Activated T-helper 1 cell treated with anti-CD3 and anti-CD28 coated beads, Interleukin-12 subunit alpha, Interleukin-12 subunit beta, Interleukin-2, Interleukin-4 antibody, amounts not matched to agents 30 ng/mL and 10 ng/mL and 1 ng/mL, durations not matched to agents 14 hours and 24 hours and 36 hours (primary cell): ENCODE data around the gene HECTD3. TPM values are rescaled to one million over a fixed set of nuclear protein-coding genes. Genes with fewer than 3 reads are reported as not detected.

Experiments
- DNase-seq: peaks from one replicate; pipeline ENCODE4 v3.0.0; 2021; ENCODE audit warnings: low spot score
- H3K27ac Mint-ChIP-seq: one replicate; pipeline ENCODE4 v1.8.0; 2021; ENCODE audit warnings: mild to moderate bottlenecking, mixed read lengths
- H3K27me3 Mint-ChIP-seq: one replicate; pipeline ENCODE4 v1.8.0; 2022; ENCODE audit warnings: mild to moderate bottlenecking, moderate library complexity, mixed read lengths; ENCODE audit not compliant: insufficient read depth
- H3K36me3 Mint-ChIP-seq: one replicate; pipeline ENCODE4 v1.8.0; 2021; ENCODE audit warnings: low read depth, mixed read lengths
- H3K4me1 Mint-ChIP-seq: one replicate; pipeline ENCODE4 v1.8.0; 2021; ENCODE audit warnings: low read depth, mixed read lengths
- H3K4me3 Mint-ChIP-seq: one replicate; pipeline ENCODE4 v1.8.0; 2021; ENCODE audit warnings: mild to moderate bottlenecking, moderate library complexity, mixed read lengths
- H3K9me3 Mint-ChIP-seq: one replicate; pipeline ENCODE4 v1.8.0; 2021; ENCODE audit warnings: mixed read lengths
- intact Hi-C: fragments of 100-400 bp; cut with micrococcal nuclease; formaldehyde crosslinking; loops from one replicate; pipeline ENCODE4 v1.15.1; 2024
- total RNA-seq: library from RNA; stranded (reverse); gene quantifications from 2 replicates; pipeline ENCODE4 v1.2.3, GENCODE V29; 2022

Gene HECTD3
- 22.2 and 23.5 TPM in 2 replicates for total RNA-seq

- H3K27me3 Mint-ChIP-seq, result no peaks in the 10 kb centered on the region
- peak within 1 kb of the TSS; percentile 89 for H3K4me3 Mint-ChIP-seq
- peaks cover 58% of the 10 kb centered on the region for H3K4me1 Mint-ChIP-seq
- DNase-seq, result peak; percentile 72
- peak within 1 kb of the TSS; percentile 90 for H3K27ac Mint-ChIP-seq
- no peaks in the 10 kb centered on the region for H3K9me3 Mint-ChIP-seq
- intact Hi-C loops, result loop anchor here (1.0 to 5.0 kb wide), 6 partner anchors 25 to 1236 kb away; partner anchors contain the start of genes EIF2B3, ERI3, IPP and RAD54L
- H3K36me3 Mint-ChIP-seq, result peaks cover 19% of the 10 kb centered on the region
These were observed at the start of gene HECTD3 for GRCh38 chr1:45010855-45011811. Gene HECTD3 (minus strand): TSS chr1:45011324. CDS start chr1:45011257, 67 bp downstream.

DNA sequence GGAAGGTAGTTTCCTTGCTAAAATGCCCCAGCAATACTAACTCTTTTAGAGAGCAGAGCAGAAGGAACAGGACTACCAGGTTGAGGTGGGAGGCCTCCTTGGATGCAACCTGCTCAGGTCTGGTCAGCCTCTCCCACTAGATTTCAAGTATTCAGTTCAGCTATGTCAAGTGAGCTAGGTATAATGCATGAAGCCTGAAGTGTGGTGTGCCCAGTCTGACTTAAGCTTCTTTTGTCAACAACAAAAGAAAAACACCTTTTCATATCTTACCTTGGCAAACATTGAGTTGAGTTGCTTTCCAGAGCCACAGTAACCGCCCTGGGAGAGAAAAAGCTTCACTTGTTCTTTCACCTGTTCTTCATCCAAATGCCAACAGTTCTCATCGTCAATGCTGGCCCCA lies 48.7 kb upstream of the HECTD3 start:
- H3K4me3 Mint-ChIP-seq, result no peak overlapping the region
- intact Hi-C loops, result no loop called here
- H3K27ac Mint-ChIP-seq, result no peak overlapping the region
- H3K27me3 Mint-ChIP-seq, result no peaks in the 10 kb centered on the region
- no peak for DNase-seq
- H3K9me3 Mint-ChIP-seq, result no peaks in the 10 kb centered on the region
- no peaks in the 10 kb centered on the region for H3K36me3 Mint-ChIP-seq
- H3K4me1 Mint-ChIP-seq, result no peaks in the 10 kb centered on the region

DNA sequence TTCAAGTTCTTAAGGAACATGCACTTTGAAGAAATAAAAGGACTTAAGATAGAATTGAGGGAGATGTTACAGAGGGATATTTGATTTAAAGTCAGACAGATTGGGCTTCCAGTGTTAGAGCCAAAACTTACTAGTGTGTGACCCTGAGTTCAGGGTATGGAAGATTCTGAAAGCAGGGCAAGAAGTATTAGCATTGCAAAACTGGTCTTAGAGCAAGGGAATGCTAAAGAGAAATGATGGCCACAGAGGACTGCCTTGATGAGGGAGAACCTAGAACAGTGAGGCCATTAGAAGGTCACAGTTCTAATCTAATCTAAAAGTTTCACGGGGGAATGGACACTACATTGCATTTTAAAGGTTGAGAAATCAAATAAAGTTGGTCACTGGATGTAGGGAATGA lies 46.4 kb upstream of the HECTD3 start:
- Mint-ChIP-seq H3K27me3 (no peaks in the 10 kb centered on the region), H3K9me3 (no peaks in the 10 kb centered on the region), H3K36me3 (no peaks in the 10 kb centered on the region), H3K4me3 (no peak overlapping the region), H3K27ac (no peak overlapping the region), H3K4me1 (no peaks in the 10 kb centered on the region)
- DNase-seq, result no peak
- intact Hi-C loops, result no loop called here

DNA sequence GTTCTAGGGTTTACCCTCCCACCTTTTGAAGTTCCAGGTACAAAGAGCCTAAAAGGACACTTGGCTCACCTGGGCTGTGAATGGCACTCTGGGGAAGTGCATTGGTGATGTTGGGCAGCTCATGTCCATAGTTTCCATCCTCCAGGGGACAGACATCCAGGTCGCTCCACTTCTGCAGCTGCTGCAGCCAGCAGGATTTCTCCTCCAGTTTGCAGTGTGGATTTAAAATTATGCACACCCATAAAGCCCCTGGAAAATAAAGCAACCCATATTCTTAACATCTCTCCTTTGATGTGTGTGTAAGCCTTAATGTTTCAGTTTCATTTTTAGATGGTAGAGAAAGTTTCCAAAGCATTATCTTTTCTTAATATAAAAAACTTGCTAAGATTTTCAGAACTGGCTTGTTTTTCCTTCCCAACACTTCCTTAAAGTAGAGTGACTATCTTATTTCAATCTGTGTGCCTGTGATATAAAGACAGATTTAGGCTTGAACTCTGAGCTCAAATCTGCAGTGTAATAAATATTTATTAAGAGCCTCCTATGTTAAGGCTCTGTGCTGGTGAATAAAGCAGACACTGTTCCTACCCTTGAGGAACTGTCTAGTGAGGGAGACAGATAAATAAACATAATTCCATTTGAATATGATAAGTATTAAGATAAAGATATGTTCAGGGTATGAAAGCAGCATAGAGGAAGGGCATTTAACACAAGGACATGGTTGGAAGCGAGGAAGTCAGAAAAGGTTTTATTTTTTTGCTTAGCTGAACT lies 40.1 kb upstream of the HECTD3 start:
- Mint-ChIP-seq H3K4me1 (peaks cover 13% of the 10 kb centered on the region), H3K27me3 (peaks cover 9% of the 10 kb centered on the region), H3K36me3 (no peaks in the 10 kb centered on the region), H3K9me3 (no peaks in the 10 kb centered on the region), H3K27ac (no peak overlapping the region), H3K4me3 (peak overlapping the region; percentile 34)
- no peak for DNase-seq
- intact Hi-C loops, result loop anchor here (1.0 kb wide), 2 partner anchors 14 to 249 kb away; no protein-coding TSS in a partner anchor

DNA sequence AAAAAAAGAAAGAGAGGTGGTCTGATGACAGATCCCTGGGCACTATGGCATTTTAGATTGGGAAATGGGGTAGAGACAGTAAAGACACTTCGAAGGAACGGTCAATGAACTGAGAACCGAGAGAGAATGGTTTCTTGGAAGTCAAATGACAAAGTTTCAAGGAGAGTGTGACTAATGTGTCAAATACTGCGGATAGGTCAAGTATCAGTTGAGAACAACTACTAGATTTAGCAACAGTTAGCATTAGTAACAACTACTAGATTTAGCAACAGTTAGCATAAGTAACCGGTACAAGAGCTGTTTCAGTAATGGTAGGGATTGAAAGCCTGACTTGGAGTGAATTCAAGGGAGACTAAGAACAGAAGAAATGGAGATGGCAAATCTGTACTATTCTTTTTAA lies 35.9 kb upstream of the HECTD3 start:
- Mint-ChIP-seq H3K4me1 (peaks cover 13% of the 10 kb centered on the region), H3K27ac (no peak overlapping the region), H3K9me3 (no peaks in the 10 kb centered on the region), H3K36me3 (no peaks in the 10 kb centered on the region), H3K4me3 (no peak overlapping the region), H3K27me3 (peaks cover 11% of the 10 kb centered on the region)
- DNase-seq, result no peak
- intact Hi-C loops, result no loop called here

DNA sequence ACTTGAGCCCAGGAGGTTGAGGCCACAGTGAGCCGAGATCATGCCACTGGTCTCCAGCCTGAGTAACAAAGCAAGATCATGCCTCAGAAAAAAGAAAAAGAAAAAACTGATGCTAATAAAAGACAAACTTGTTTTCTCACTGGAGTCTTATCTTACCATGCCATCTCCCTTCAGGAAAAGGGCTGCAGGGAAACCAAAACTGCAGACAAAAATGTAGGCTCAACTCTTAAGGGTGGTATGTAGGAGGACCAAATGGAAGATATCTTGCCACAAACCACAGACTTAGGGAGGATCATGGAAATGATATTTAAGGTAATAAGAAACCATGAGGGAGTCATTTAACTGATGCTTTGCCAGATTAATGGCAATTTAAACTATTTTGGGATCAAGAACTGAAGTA lies 33.8 kb upstream of the HECTD3 start:
- Mint-ChIP-seq H3K27me3 (peaks cover 7% of the 10 kb centered on the region), H3K4me3 (no peak overlapping the region), H3K9me3 (no peaks in the 10 kb centered on the region), H3K36me3 (no peaks in the 10 kb centered on the region), H3K27ac (no peak overlapping the region), H3K4me1 (no peaks in the 10 kb centered on the region)
- intact Hi-C loops, result no loop called here
- no peak for DNase-seq

GRCh38 chr1:45043094-45043493 lies 32.0 kb upstream of the HECTD3 start:
- no peak for DNase-seq

DNA sequence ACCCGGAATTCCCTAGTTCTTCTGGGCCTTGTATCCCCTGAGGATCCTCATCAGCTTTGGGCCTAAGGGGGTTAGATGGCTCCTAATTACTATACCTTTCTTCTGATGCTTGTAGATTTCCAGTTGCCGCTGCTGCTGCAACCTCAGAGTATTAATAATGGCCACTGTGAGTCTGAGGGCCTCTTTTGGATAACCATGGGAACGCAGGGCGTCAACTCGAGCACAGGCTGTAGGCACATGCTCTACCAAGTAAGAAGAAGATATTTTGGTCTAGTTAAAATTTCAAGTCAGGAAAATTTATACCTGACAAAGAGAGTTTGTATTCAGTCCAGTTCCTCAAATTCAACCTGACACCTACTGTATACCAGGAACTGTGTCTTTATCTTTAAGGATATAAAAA lies 29.2 kb upstream of the HECTD3 start:
- Mint-ChIP-seq H3K4me1 (peaks cover 10% of the 10 kb centered on the region), H3K9me3 (no peaks in the 10 kb centered on the region), H3K36me3 (no peaks in the 10 kb centered on the region), H3K27me3 (peaks cover 1% of the 10 kb centered on the region), H3K4me3 (no peak overlapping the region), H3K27ac (no peak overlapping the region)
- no peak for DNase-seq
- intact Hi-C loops, result no loop called here

More at GRCh38 chr1:45043094-45043493, 32.0 kb upstream of the HECTD3 start:
- Mint-ChIP-seq H3K4me3 (no peak overlapping the region), H3K4me1 (no peaks in the 10 kb centered on the region), H3K9me3 (no peaks in the 10 kb centered on the region), H3K36me3 (no peaks in the 10 kb centered on the region), H3K27ac (no peak overlapping the region), H3K27me3 (peaks cover 1% of the 10 kb centered on the region)
- intact Hi-C loops, result no loop called here

GRCh38 chr1:45038661-45039364 lies 27.7 kb upstream of the HECTD3 start:
- Mint-ChIP-seq H3K4me3 (no peak overlapping the region), H3K9me3 (no peaks in the 10 kb centered on the region), H3K36me3 (no peaks in the 10 kb centered on the region), H3K27ac (no peak overlapping the region), H3K27me3 (no peaks in the 10 kb centered on the region), H3K4me1 (peaks cover 10% of the 10 kb centered on the region)
- intact Hi-C loops, result no loop called here
- DNase-seq, result no peak

- H3K4me1 Mint-ChIP-seq, result peaks cover 10% of the 10 kb centered on the region
- intact Hi-C loops, result no loop called here
- H3K27ac Mint-ChIP-seq, result no peak overlapping the region
- H3K4me3 Mint-ChIP-seq, result no peak overlapping the region
- no peak for DNase-seq
- H3K36me3 Mint-ChIP-seq, result no peaks in the 10 kb centered on the region
- no peaks in the 10 kb centered on the region for H3K9me3 Mint-ChIP-seq
- H3K27me3 Mint-ChIP-seq, result no peaks in the 10 kb centered on the region
These were observed 27.1 kb upstream of the HECTD3 start for GRCh38 chr1:45038240-45038639.

GRCh38 chr1:45037456-45037855 lies 26.3 kb upstream of the HECTD3 start:
- no peak for DNase-seq
- Mint-ChIP-seq H3K36me3 (no peaks in the 10 kb centered on the region), H3K4me3 (no peak overlapping the region), H3K4me1 (peaks cover 10% of the 10 kb centered on the region), H3K9me3 (no peaks in the 10 kb centered on the region), H3K27me3 (no peaks in the 10 kb centered on the region), H3K27ac (no peak overlapping the region)
- intact Hi-C loops, result loop anchor here (1.0 kb wide), 1 partner anchor 14 kb away; no protein-coding TSS in a partner anchor

DNA sequence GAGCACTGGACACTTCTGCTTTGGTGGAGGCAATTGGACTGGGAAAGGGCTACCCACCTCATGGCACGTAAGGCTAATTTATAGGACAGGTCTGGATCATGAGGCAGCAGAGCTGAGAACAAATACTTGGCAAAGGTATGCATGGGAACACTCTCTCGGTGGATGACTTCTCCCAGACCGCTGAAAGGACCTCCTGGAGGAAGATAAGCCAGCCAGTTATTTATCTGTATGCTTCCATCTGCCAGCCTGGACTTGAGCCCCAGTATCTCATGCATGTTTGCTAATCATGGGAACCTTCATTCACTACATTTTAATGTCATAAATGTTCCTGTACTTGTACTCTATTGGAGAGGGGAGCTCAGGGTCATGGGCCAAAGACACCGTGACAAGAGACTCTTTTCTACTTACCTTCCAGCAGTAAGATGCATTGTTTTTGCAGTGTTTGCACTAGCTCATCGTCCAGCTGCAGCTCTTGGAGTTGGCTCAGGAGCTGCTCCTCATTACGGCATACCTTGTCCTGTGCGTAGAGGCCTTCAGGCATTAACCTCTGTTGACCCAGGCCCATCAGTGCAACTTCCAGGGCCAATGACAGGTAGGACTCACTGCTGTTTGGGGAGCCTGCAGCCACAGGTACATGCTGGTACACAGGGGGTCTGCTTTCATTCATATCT lies 24.6 kb upstream of the HECTD3 start:
- no peak for DNase-seq
- intact Hi-C loops, result no loop called here
- Mint-ChIP-seq H3K27me3 (no peaks in the 10 kb centered on the region), H3K27ac (no peak overlapping the region), H3K36me3 (no peaks in the 10 kb centered on the region), H3K4me3 (no peak overlapping the region), H3K4me1 (peaks cover 10% of the 10 kb centered on the region), H3K9me3 (no peaks in the 10 kb centered on the region)
